ENCODE results near the gene CELSR2. TPM values are rescaled to one million over a fixed set of nuclear protein-coding genes. Genes with fewer than 3 reads are reported as not detected.
A peak's percentile ranks its signal among the peaks of the same experiment; 100 is the strongest.

CELSR2 gene
- total and polyA plus RNA-seq, 2 experiments from 2014 or later, result 11.2 to 35.1 TPM

DNA sequence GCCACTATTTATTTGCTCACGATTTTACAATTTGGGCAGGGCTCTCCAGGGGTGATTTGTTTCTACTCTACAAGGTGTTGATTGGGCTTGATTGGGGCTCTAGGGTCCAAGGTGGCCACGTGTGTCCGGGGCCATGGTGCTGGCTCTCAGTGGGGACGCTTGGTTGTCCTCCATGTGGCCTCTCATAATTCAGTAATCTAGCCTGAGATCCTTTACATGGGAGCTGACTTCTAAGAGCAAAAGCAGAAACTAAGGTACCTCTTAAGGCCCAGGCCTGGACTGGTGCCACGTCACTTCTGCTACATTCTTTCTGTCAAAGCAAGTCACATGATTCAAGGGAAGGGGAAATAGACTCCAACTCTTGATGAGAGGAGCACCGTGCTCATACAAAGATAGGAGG lies 41.7 kb downstream of the CELSR2 start (continued):
- TF ChIP-seq, protein P1, sequence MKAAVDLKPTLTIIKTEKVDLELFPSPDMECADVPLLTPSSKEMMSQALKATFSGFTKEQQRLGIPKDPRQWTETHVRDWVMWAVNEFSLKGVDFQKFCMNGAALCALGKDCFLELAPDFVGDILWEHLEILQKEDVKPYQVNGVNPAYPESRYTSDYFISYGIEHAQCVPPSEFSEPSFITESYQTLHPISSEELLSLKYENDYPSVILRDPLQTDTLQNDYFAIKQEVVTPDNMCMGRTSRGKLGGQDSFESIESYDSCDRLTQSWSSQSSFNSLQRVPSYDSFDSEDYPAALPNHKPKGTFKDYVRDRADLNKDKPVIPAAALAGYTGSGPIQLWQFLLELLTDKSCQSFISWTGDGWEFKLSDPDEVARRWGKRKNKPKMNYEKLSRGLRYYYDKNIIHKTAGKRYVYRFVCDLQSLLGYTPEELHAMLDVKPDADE (IDR thresholded peaks at IDR 0.05), result no peak

DNA sequence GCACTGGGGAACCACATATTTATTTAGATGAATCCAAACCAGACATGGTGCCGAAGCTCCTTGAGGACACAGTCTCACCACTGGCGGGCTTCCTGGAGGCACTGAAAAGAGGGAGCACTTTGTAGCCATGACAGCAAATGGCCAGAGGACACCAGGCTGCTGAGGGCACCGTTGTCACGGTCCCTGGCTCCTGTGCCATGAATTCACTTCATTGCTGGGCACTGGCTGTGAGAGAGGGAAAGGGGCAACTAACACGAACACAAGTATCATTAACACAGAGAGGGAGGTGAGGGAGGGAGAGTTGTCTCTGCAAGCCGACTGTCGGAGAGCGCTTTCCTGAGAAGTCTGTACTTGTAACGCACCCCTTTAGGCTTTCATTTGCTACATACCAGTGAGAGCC lies 43.0 kb downstream of the CELSR2 start:
- Histone ChIP-seq H3K27ac (ENCODE audit: low read depth) (no peak overlapping the region), H4K20me1 (replicated peaks; ENCODE audit: insufficient read depth) (no peaks in the 10 kb centered on the region), H3K9me2 (ENCODE audit: insufficient read depth) (no peaks in the 10 kb centered on the region), H3K79me2 (replicated peaks; ENCODE audit: insufficient read depth) (no peaks in the 10 kb centered on the region), H2AFZ (peak overlapping the region; percentile 77), H3K4me2 (no peak overlapping the region), H3K4me3 (no peak overlapping the region), H3F3A (replicated peaks; ENCODE audit: low read depth) (no peaks in the 10 kb centered on the region), H3K36me3 (ENCODE audit: insufficient read depth) (no peaks in the 10 kb centered on the region), H3K27me3 (ENCODE audit: insufficient read depth) (no peaks in the 10 kb centered on the region), H3K4me1 (ENCODE audit: insufficient read depth) (no peaks in the 10 kb centered on the region)
- no peak for ATAC-seq
- Mint-ChIP-seq H3K4me1 (peaks cover 7% of the 10 kb centered on the region; the same call in 2 of the 3 replicates), H3K9me3 (no peaks in the 10 kb centered on the region), H3K27ac (no peak overlapping the region), H3K4me3 (no peak overlapping the region), H3K27me3 (ENCODE audit: insufficient read depth, low read depth, poor library complexity) (peaks cover 12% of the 10 kb centered on the region), H3K36me3 (ENCODE audit: low read depth) (no peaks in the 10 kb centered on the region)
- DNase-seq (ENCODE audit: low spot score), result no peak
- TF ChIP-seq, protein P2, sequence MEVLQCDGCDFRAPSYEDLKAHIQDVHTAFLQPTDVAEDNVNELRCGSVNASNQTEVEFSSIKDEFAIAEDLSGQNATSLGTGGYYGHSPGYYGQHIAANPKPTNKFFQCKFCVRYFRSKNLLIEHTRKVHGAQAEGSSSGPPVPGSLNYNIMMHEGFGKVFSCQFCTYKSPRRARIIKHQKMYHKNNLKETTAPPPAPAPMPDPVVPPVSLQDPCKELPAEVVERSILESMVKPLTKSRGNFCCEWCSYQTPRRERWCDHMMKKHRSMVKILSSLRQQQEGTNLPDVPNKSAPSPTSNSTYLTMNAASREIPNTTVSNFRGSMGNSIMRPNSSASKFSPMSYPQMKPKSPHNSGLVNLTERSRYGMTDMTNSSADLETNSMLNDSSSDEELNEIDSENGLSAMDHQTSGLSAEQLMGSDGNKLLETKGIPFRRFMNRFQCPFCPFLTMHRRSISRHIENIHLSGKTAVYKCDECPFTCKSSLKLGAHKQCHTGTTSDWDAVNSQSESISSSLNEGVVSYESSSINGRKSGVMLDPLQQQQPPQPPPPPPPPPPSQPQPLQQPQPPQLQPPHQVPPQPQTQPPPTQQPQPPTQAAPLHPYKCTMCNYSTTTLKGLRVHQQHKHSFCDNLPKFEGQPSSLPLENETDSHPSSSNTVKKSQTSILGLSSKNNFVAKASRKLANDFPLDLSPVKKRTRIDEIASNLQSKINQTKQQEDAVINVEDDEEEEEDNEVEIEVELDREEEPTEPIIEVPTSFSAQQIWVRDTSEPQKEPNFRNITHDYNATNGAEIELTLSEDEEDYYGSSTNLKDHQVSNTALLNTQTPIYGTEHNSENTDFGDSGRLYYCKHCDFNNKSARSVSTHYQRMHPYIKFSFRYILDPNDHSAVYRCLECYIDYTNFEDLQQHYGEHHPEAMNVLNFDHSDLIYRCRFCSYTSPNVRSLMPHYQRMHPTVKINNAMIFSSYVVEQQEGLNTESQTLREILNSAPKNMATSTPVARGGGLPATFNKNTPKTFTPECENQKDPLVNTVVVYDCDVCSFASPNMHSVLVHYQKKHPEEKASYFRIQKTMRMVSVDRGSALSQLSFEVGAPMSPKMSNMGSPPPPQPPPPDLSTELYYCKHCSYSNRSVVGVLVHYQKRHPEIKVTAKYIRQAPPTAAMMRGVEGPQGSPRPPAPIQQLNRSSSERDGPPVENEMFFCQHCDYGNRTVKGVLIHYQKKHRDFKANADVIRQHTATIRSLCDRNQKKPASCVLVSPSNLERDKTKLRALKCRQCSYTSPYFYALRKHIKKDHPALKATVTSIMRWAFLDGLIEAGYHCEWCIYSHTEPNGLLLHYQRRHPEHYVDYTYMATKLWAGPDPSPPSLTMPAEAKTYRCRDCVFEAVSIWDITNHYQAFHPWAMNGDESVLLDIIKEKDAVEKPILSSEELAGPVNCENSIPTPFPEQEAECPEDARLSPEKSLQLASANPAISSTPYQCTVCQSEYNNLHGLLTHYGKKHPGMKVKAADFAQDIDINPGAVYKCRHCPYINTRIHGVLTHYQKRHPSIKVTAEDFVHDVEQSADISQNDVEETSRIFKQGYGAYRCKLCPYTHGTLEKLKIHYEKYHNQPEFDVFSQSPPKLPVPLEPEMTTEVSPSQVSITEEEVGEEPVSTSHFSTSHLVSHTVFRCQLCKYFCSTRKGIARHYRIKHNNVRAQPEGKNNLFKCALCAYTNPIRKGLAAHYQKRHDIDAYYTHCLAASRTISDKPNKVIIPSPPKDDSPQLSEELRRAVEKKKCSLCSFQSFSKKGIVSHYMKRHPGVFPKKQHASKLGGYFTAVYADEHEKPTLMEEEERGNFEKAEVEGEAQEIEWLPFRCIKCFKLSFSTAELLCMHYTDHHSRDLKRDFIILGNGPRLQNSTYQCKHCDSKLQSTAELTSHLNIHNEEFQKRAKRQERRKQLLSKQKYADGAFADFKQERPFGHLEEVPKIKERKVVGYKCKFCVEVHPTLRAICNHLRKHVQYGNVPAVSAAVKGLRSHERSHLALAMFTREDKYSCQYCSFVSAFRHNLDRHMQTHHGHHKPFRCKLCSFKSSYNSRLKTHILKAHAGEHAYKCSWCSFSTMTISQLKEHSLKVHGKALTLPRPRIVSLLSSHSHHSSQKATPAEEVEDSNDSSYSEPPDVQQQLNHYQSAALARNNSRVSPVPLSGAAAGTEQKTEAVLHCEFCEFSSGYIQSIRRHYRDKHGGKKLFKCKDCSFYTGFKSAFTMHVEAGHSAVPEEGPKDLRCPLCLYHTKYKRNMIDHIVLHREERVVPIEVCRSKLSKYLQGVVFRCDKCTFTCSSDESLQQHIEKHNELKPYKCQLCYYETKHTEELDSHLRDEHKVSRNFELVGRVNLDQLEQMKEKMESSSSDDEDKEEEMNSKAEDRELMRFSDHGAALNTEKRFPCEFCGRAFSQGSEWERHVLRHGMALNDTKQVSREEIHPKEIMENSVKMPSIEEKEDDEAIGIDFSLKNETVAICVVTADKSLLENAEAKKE (CRISPR knock-in tag; IDR thresholded peaks at IDR 0.05), result no peak
- no peak for TF ChIP-seq EZH2 (IDR thresholded peaks at IDR 0.05; ENCODE audit: low read depth, unreplicated experiment)
- TF ChIP-seq CREB1 (CRISPR knock-in tag; IDR thresholded peaks at IDR 0.05; ENCODE audit: low read depth), result no peak
- TF ChIP-seq, protein P3, sequence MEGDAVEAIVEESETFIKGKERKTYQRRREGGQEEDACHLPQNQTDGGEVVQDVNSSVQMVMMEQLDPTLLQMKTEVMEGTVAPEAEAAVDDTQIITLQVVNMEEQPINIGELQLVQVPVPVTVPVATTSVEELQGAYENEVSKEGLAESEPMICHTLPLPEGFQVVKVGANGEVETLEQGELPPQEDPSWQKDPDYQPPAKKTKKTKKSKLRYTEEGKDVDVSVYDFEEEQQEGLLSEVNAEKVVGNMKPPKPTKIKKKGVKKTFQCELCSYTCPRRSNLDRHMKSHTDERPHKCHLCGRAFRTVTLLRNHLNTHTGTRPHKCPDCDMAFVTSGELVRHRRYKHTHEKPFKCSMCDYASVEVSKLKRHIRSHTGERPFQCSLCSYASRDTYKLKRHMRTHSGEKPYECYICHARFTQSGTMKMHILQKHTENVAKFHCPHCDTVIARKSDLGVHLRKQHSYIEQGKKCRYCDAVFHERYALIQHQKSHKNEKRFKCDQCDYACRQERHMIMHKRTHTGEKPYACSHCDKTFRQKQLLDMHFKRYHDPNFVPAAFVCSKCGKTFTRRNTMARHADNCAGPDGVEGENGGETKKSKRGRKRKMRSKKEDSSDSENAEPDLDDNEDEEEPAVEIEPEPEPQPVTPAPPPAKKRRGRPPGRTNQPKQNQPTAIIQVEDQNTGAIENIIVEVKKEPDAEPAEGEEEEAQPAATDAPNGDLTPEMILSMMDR (conservative IDR thresholded peaks at IDR 0.05; ENCODE audit: low read depth in 2 of 2), result no peak
- TF ChIP-seq STAT1 (IDR thresholded peaks at IDR 0.05; ENCODE audit: unreplicated experiment), result no peak
- TF ChIP-seq ZNF114 (CRISPR knock-in tag; IDR thresholded peaks at IDR 0.05), result no peak
- TF ChIP-seq EZH2phosphoT487 (IDR thresholded peaks at IDR 0.05; ENCODE audit: unreplicated experiment), result no peak
- TF ChIP-seq ZNF331 (CRISPR knock-in tag; IDR thresholded peaks at IDR 0.05; ENCODE audit: low read depth), result no peak
- TF ChIP-seq POLR2AphosphoS5 (IDR thresholded peaks at IDR 0.05; ENCODE audit: low read depth), result no peak
- TF ChIP-seq JUNB (IDR thresholded peaks at IDR 0.05; ENCODE audit: unreplicated experiment), result no peak
- no peak for TF ChIP-seq NANOG (IDR thresholded peaks at IDR 0.05; ENCODE audit: borderline replicate concordance)
- TF ChIP-seq, protein P1 (IDR thresholded peaks at IDR 0.05), result no peak
